Nephron progenitor cell (in vitro differentiated cells): ENCODE results near the gene ELF3.

Source experiments
- DNase-seq: peaks from one replicate; pipeline ENCODE4 v3.0.0; 2021
- H3K27ac Mint-ChIP-seq: 2 replicates; pipeline ENCODE4 v1.8.0; 2021; ENCODE audit warnings: mild to moderate bottlenecking, moderate library complexity, mixed read lengths
- H3K27me3 Mint-ChIP-seq: 2 replicates; pipeline ENCODE4 v1.8.0; 2021; ENCODE audit warnings: mild to moderate bottlenecking, low read depth, mixed read lengths; ENCODE audit not compliant: poor library complexity
- H3K36me3 Mint-ChIP-seq: 2 replicates; pipeline ENCODE4 v1.8.0; 2021; ENCODE audit warnings: low read depth, mixed read lengths
- H3K4me1 Mint-ChIP-seq: 2 replicates; pipeline ENCODE4 v1.8.0; 2021; ENCODE audit warnings: mixed read lengths
- H3K4me3 Mint-ChIP-seq: 2 replicates; pipeline ENCODE4 v1.8.0; 2021; ENCODE audit warnings: mild to moderate bottlenecking, moderate library complexity, mixed read lengths
- H3K9me3 Mint-ChIP-seq: 2 replicates; pipeline ENCODE4 v1.8.0; 2021; ENCODE audit warnings: mild to moderate bottlenecking, moderate library complexity, mixed read lengths
- CTCF ChIP-seq: fragments of 200-600 bp; sonication (generic); IDR thresholded peaks from 2 replicates; pipeline ENCODE4 v1.5.0; 2021; ENCODE audit warnings: antibody characterized with exemption

ELF3 gene

GRCh38 chr1:202007304-202007703 is 3.1 kb upstream of the ELF3 start:
- H3K4me1 Mint-ChIP-seq: peaks cover 33% of the 10 kb centered on the region
- no peak overlapping the region for H3K4me3 Mint-ChIP-seq
- H3K27ac Mint-ChIP-seq: no peak overlapping the region

DNA sequence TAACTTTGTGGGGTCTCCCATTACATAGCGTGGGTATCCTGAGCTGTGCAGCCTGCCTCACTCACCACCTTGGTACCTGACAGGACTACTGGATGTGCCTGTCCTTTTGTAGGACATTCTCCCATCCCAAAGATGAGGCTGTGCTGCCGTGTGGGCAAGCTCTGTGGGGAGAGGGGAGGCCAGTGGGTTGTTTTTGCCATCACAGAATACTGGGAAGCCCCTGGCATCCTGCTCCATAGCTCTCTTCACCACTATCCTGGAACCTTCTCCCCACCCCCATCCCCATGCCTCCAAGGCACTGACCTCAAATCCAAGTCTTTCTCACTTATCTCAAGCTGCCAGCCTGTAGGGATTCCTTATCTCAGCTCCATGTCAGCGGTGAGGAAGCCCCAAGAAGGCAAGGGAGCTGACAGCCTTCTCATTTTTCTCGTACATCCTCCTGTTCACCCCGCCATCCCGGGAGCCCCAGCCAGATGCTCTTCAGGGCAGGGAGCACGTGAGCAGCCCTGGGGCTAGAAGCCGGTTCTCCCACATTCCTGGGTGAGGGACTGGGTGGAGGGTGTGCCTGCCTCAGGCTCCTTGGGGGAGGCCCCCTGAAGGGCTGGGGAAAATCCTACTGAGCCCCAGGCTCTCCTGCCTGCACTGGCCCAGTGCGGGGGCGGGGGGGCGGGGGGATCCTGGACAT is 2.4 kb upstream of the ELF3 start:
- H3K27ac Mint-ChIP-seq: no peak overlapping the region
- H3K36me3 Mint-ChIP-seq: peaks cover 40% of the 10 kb centered on the region
- no peak for DNase-seq
- TF ChIP-seq CTCF: no peak
- peaks cover 7% of the 10 kb centered on the region for H3K27me3 Mint-ChIP-seq
- H3K9me3 Mint-ChIP-seq: no peaks in the 10 kb centered on the region
- peaks cover 40% of the 10 kb centered on the region for H3K4me1 Mint-ChIP-seq
- H3K4me3 Mint-ChIP-seq: no peak overlapping the region

More at GRCh38 chr1:202007304-202007703, 3.1 kb upstream of the ELF3 start:
- no peak for TF ChIP-seq CTCF
- no peaks in the 10 kb centered on the region for H3K9me3 Mint-ChIP-seq
- DNase-seq: no peak
- H3K27me3 Mint-ChIP-seq: peaks cover 7% of the 10 kb centered on the region
- peaks cover 47% of the 10 kb centered on the region for H3K36me3 Mint-ChIP-seq

- TF ChIP-seq CTCF: peak; percentile 83
- Mint-ChIP-seq H3K27me3 (peaks cover 10% of the 10 kb centered on the region), H3K27ac (peak overlapping the region; percentile 95), H3K4me1 (peaks cover 40% of the 10 kb centered on the region), H3K4me3 (peak overlapping the region; percentile 73), H3K36me3 (peaks cover 24% of the 10 kb centered on the region), H3K9me3 (no peaks in the 10 kb centered on the region)
- peak; percentile 79 for DNase-seq
These were observed 834 bp upstream of the ELF3 start for GRCh38 chr1:202009326-202010179.

DNA sequence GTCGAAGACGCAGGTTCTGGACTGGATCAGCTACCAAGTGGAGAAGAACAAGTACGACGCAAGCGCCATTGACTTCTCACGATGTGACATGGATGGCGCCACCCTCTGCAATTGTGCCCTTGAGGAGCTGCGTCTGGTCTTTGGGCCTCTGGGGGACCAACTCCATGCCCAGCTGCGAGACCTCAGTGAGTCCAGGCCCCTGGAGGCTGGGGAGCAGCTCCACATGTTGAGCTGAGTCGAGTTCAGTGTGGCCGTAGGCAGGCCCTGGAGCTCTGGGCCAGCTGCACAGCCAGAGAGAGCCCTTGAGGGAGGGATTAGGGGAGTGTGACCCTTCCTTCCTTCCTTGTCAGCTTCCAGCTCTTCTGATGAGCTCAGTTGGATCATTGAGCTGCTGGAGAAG is 1.6 kb downstream of the ELF3 start:
- no peak for TF ChIP-seq CTCF
- Mint-ChIP-seq H3K9me3 (no peaks in the 10 kb centered on the region), H3K4me3 (no peak overlapping the region), H3K4me1 (peaks cover 53% of the 10 kb centered on the region), H3K27ac (no peak overlapping the region), H3K27me3 (peaks cover 16% of the 10 kb centered on the region), H3K36me3 (peaks cover 8% of the 10 kb centered on the region)
- DNase-seq: no peak

DNA sequence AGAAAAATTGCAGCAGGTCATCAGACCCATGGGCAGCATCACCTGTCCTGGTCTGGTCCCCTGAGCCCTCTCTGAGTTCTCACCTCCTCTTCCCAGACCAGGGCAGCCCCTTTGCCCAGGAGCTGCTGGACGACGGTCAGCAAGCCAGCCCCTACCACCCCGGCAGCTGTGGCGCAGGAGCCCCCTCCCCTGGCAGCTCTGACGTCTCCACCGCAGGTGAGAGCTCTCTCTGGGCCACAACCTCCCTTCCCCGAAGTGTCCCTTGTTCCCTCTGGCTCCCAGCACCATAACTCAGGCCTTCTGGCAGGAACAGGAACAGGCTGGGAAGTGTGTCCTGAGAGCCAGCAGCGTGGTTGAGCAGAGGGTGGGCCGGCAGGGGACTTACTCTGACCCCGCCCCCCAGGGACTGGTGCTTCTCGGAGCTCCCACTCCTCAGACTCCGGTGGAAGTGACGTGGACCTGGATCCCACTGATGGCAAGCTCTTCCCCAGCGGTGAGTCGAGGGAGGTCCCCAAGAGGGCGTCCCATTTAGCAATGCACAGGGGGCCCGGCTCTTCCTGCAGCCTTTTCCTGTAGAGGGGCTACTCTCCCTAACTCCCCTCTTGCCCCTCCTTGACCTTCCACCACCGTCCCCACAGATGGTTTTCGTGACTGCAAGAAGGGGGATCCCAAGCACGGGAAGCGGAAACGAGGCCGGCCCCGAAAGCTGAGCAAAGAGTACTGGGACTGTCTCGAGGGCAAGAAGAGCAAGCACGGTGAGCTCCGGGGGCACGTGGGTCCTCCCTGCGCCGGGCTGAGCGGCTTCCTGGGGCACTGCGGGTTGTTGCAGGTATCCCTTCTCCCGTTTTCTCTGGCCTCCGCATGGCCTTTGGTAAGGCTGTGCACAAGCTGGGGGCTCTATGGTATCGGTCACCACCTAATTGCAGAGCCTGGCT is 2.4 kb downstream of the ELF3 start:
- no peaks in the 10 kb centered on the region for H3K9me3 Mint-ChIP-seq
- H3K4me3 Mint-ChIP-seq: no peak overlapping the region
- no peak for DNase-seq
- H3K27me3 Mint-ChIP-seq: peaks cover 16% of the 10 kb centered on the region
- no peaks in the 10 kb centered on the region for H3K36me3 Mint-ChIP-seq
- no peak for TF ChIP-seq CTCF
- H3K27ac Mint-ChIP-seq: no peak overlapping the region
- peaks cover 61% of the 10 kb centered on the region for H3K4me1 Mint-ChIP-seq
